Astrocyte of the spinal cord (primary cell): Measurements from ENCODE around the gene KRTAP12-4.
A peak's percentile ranks its signal among the peaks of the same experiment; 100 is the strongest.

Experiments used
- DNase-seq: peaks from one replicate; pipeline ENCODE4 v3.0.0; 2011; ENCODE audit warnings: low read depth, low spot score
- H3K4me3 ChIP-seq: 2 replicates; pipeline ENCODE4 v1.5.1; 2011; ENCODE audit warnings: low read depth, mild to moderate bottlenecking, low read length, moderate library complexity
- CTCF ChIP-seq: IDR thresholded peaks from 2 replicates; pipeline ENCODE4 v1.5.1; 2012; ENCODE audit warnings: low read depth, mild to moderate bottlenecking, low read length, inconsistent platforms
- in situ Hi-C: cut with HindIII; loops from 2 replicates; pipeline ENCODE4 v1.10.0; 2017; ENCODE audit warnings: low sequenced_read_pairs

KRTAP12-4 gene

GRCh38 chr21:44626673-44627143 is 27.8 kb downstream of the KRTAP12-4 start, which contains the start of gene KRTAP10-9:
Gene KRTAP10-9 (plus strand): TSS chr21:44627093. CDS start chr21:44627172, 79 bp downstream.
- in situ Hi-C loops = no loop called here
- no peak for TF ChIP-seq CTCF
- H3K4me3 ChIP-seq = no peak within 1 kb of the TSS
- DNase-seq = no peak

GRCh38 chr21:44626262-44626661 is 28.2 kb downstream of the KRTAP12-4 start:
- H3K4me3 ChIP-seq = no peak overlapping the region
- no peak for TF ChIP-seq CTCF
- DNase-seq = no peak
- in situ Hi-C loops = no loop called here

- no peak overlapping the region for H3K4me3 ChIP-seq
- DNase-seq = no peak
- no peak for TF ChIP-seq CTCF
- in situ Hi-C loops = no loop called here
These were observed 28.7 kb downstream of the KRTAP12-4 start for GRCh38 chr21:44625756-44626155.

GRCh38 chr21:44623575-44623974 is 30.9 kb downstream of the KRTAP12-4 start:
- in situ Hi-C loops = no loop called here
- no peak for TF ChIP-seq CTCF
- DNase-seq = no peak
- no peak overlapping the region for H3K4me3 ChIP-seq

- no peak for TF ChIP-seq CTCF
- H3K4me3 ChIP-seq = no peak overlapping the region
- DNase-seq = no peak
- in situ Hi-C loops = no loop called here
These were observed 34.6 kb downstream of the KRTAP12-4 start for GRCh38 chr21:44619886-44620285.

GRCh38 chr21:44618909-44619308 is 35.5 kb downstream of the KRTAP12-4 start:
- no peak for DNase-seq
- TF ChIP-seq CTCF = no peak
- in situ Hi-C loops = no loop called here
- no peak overlapping the region for H3K4me3 ChIP-seq

GRCh38 chr21:44618504-44618903 is 36.0 kb downstream of the KRTAP12-4 start:
- no peak for DNase-seq
- no peak overlapping the region for H3K4me3 ChIP-seq
- peak; percentile 6 for TF ChIP-seq CTCF
- in situ Hi-C loops = no loop called here
